Ascending aorta (tissue), 2 donors: ENCODE data around the gene RCSD1. TPM values are rescaled to one million over a fixed set of nuclear protein-coding genes. Genes with fewer than 3 reads are reported as not detected.

Source experiments
- DNase-seq, 2 donors: peaks; one replicate each; pipeline ENCODE4 v3.0.0-alpha.2; 2019; ENCODE audit warnings: low spot score in 2 of 2
- H3K27ac ChIP-seq, 2 donors: fragments of 200-600 bp; sonication (generic); one replicate each; pipeline ENCODE4 v1.5.1; 2016 to 2017; ENCODE audit warnings: mild to moderate bottlenecking in 1 of 2
- H3K27me3 ChIP-seq: fragments of 200-600 bp; sonication (generic); one replicate; pipeline ENCODE4 v1.5.1; 2017
- H3K36me3 ChIP-seq, 2 donors: fragments of 200-600 bp; sonication (generic); one replicate each; pipeline ENCODE4 v1.5.1; 2016
- H3K4me1 ChIP-seq, 2 donors: fragments of 200-600 bp; sonication (generic); one replicate each; pipeline ENCODE4 v1.5.1; 2016 to 2017; ENCODE audit warnings: mild to moderate bottlenecking in 1 of 2
- H3K4me3 ChIP-seq, 2 donors: fragments of 200-600 bp; sonication (generic); one replicate each; pipeline ENCODE4 v1.5.1; 2016 to 2017; ENCODE audit warnings: mild to moderate bottlenecking in 1 of 2
- H3K9me3 ChIP-seq, 2 donors: fragments of 200-600 bp; sonication (generic); one replicate each; pipeline ENCODE4 v1.5.1; 2016
- intact Hi-C: fragments of 100-400 bp; cut with DNase I; formaldehyde crosslinking; loops from one replicate; pipeline ENCODE4 v1.15.1; 2023
- total RNA-seq: library from RNA; depleted of rRNA; stranded (reverse); fragments of >200 nt; gene quantifications from one replicate; pipeline ENCODE4 v1.1.0, GENCODE V29; 2016
- TF ChIP-seq, protein P1 (sequence below), 3 experiments: fragments of 200-600 bp in 2 of 3; fragments of 450-650 bp in 1 of 3; sonication (generic) in 2 of 3; IDR thresholded peaks; one replicate each; pipeline ENCODE4 v1.5.1; 2016 to 2019; ENCODE audit warnings: antibody characterized with exemption in 3 of 3, mild to moderate bottlenecking in 1 of 3, moderate library complexity in 1 of 3

RCSD1 gene
- total RNA-seq, 1 donor from 2014 or later = 36.8 TPM

DNA sequence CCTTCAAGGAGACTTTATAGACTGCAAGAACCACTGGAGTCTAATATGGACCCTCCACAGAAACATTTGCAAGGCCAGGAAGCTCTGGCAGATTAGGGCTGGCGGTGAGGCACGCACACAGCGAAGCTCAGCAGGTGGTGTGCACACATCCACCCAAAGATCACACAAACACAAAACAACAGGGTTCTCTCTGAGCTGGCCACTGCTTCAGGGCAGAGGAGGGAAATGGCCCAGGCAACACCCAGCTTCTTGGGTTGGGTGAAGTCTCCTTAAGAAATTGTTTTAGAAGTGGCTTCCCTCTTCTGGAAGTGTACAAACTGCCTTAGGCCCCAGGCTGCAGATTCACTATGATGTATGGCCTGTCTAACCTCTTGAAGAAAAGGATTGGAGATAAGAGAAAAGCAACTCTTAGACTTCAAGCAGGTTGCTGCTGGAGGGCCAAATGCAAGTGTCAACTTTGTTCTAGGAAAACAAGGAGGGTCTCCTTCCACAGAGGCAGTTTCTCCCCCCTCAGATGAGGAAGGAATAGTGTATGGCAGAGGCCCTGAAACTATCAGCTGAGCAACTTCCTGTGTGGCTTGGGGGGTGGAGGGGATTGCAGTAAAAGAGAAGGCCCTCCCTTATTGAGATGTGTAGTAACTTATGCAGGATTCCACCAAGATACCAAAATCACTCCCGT is 2.0 kb downstream of the RCSD1 start:
- Histone ChIP-seq H3K4me1 (peaks cover 0 to 18% of the 10 kb centered on the region in 2 donors), H3K27ac (peak overlapping the region in 1 of 2 donors; percentile 44), H3K4me3 (peak overlapping the region in 1 of 2 donors; percentile 89), H3K36me3 (no peaks in the 10 kb centered on the region), H3K27me3 (no peaks in the 10 kb centered on the region), H3K9me3 (no peaks in the 10 kb centered on the region)
- intact Hi-C loops = no loop called here
- no peak for DNase-seq
- TF ChIP-seq, protein P1, sequence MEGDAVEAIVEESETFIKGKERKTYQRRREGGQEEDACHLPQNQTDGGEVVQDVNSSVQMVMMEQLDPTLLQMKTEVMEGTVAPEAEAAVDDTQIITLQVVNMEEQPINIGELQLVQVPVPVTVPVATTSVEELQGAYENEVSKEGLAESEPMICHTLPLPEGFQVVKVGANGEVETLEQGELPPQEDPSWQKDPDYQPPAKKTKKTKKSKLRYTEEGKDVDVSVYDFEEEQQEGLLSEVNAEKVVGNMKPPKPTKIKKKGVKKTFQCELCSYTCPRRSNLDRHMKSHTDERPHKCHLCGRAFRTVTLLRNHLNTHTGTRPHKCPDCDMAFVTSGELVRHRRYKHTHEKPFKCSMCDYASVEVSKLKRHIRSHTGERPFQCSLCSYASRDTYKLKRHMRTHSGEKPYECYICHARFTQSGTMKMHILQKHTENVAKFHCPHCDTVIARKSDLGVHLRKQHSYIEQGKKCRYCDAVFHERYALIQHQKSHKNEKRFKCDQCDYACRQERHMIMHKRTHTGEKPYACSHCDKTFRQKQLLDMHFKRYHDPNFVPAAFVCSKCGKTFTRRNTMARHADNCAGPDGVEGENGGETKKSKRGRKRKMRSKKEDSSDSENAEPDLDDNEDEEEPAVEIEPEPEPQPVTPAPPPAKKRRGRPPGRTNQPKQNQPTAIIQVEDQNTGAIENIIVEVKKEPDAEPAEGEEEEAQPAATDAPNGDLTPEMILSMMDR (IDR thresholded peaks at IDR 0.05) = no peak

DNA sequence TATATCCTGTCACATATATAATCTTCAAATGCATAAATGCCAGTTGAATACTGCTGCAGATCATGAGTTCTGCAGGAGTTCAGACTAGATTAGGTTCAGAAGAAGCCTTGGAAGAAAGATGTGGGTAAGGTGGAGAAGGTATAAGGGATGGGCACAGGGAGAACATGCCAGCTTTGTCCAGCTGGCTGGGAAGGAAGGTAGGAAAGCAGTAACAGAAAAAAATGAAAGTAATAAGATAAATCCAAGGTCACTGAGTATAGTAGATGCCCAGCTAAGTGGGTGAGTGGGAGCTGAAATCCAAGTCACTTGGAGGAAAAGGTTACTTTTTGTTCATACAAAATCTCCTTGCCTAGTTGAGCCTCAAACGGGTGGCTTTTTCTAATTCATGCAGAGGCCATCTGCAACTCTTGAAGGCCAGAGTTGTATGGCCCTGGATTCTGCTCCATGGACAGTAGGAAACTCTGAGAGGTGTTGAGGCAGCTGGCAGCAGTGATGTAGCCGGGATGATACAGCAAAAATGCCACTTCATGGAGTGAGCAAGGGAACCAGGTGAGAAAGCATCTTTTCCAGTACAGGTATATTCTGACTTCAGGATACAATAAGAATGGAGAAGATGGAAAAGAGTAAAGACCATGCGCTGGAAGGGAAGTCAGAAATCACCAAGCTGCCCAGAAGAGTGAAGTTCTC is 3.4 kb downstream of the RCSD1 start:
- Histone ChIP-seq H3K27ac (no peak overlapping the region), H3K9me3 (no peaks in the 10 kb centered on the region), H3K4me3 (no peak overlapping the region), H3K36me3 (no peaks in the 10 kb centered on the region), H3K27me3 (no peaks in the 10 kb centered on the region), H3K4me1 (peaks cover 0 to 18% of the 10 kb centered on the region in 2 donors)
- TF ChIP-seq, protein P1 (IDR thresholded peaks at IDR 0.05) = no peak
- DNase-seq = no peak
- intact Hi-C loops = no loop called here

DNA sequence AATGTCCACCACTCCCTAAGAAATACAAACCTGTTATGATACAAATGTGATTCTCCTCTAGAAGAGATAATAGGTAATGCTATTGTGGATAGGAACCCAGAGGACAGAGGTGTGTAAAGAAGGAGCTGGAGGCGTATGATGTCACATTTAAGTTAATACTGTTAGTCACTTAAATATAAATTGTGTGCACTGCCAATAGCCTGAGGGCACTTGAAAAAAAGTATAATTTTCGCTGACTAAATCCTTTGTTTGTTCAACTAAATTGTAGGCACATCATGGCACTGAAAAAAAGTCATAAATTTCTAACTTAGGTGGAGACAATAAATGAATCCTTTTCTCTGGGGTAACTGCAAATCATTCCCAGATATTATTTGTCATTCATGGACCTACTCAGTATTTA is 4.4 kb downstream of the RCSD1 start:
- Histone ChIP-seq H3K36me3 (no peaks in the 10 kb centered on the region), H3K4me1 (peaks cover 0 to 18% of the 10 kb centered on the region in 2 donors), H3K27ac (no peak overlapping the region), H3K4me3 (no peak overlapping the region), H3K9me3 (no peaks in the 10 kb centered on the region), H3K27me3 (no peaks in the 10 kb centered on the region)
- intact Hi-C loops = no loop called here
- DNase-seq = no peak
- TF ChIP-seq, protein P1 (IDR thresholded peaks at IDR 0.05) = no peak

DNA sequence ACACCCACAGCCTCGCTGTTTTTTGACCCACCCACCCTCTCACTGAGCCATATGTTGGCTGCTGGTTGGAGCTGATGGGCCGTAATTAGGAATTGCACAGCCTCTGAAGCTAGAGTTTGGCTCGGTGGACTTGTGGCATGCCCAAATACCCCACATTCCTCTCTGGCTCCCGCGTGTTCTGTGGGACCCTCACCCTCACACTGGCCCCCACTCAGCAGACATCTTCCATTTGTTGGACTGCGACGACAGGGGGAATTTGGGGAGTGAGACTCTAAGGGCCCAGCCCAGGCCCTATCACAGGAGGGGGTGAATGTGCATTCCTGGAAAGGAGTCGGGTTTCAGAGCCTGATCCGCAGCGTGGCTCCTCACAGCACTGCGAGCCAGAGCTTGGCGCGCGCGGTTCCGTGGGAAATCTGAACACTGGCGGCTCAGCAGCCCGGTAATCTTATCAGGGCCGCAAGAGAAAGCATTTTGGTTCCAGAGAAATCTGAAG is 5.2 kb downstream of the RCSD1 start:
- peak overlapping the region in 1 of 2 donors; percentile 37 for H3K4me3 ChIP-seq

DNA sequence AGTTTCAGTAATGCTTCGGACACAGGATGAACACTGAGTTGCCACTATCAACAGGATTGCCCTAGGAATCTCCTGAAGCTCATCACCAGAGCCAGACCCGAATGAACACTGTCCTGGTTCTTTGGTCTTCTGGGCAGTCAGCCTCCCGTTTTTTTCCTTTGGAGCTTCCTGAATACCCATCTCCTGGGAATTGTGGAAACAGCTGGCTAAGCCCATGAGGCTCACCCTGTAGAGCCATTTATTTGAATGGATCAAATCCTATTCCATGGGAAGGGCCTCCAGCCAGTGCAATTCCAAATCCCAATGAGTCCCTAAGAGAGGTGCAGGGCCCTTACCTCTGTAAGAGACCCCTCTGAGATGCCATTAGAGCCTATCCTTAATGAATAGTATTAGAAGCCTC is 5.9 kb downstream of the RCSD1 start:
- peak overlapping the region in 1 of 2 donors; percentile 37 for H3K4me3 ChIP-seq
- H3K27ac ChIP-seq = peak overlapping the region in 1 of 2 donors; percentile 42

More for the DNA sequence above, 5.2 kb downstream of the RCSD1 start:
- H3K27me3 ChIP-seq = no peaks in the 10 kb centered on the region
- no peaks in the 10 kb centered on the region for H3K9me3 ChIP-seq
- H3K36me3 ChIP-seq = no peaks in the 10 kb centered on the region
- intact Hi-C loops = no loop called here
- H3K4me1 ChIP-seq = peaks cover 0 to 18% of the 10 kb centered on the region in 2 donors
- no peak for DNase-seq
- peak overlapping the region in 1 of 2 donors; percentile 42 for H3K27ac ChIP-seq
- TF ChIP-seq, protein P1 (IDR thresholded peaks at IDR 0.05) = no peak

More for the DNA sequence above, 5.9 kb downstream of the RCSD1 start:
- H3K27me3 ChIP-seq = no peaks in the 10 kb centered on the region
- H3K36me3 ChIP-seq = no peaks in the 10 kb centered on the region
- TF ChIP-seq, protein P1 (IDR thresholded peaks at IDR 0.05) = no peak
- no peak for DNase-seq
- peaks cover 0 to 18% of the 10 kb centered on the region in 2 donors for H3K4me1 ChIP-seq
- intact Hi-C loops = no loop called here
- H3K9me3 ChIP-seq = no peaks in the 10 kb centered on the region
